Fibroblast of skin of left biceps (primary cell): ENCODE results near the gene MUL1.
A peak's percentile ranks its signal among the peaks of the same experiment; 100 is the strongest.
"Not testable (repeated sequence)": the region's sequence is repeated elsewhere in the genome, so short reads cannot be mapped to it uniquely, and the experiment has no call there.

Source experiments
- DNase-seq, 2 experiments: peaks; one replicate each; pipeline ENCODE4 v3.0.0-alpha.2; 2013; ENCODE audit warnings: low read depth in 2 of 2

The MUL1 gene

GRCh38 chr1:20507564-20508410, at the start of gene MUL1:
Gene MUL1 (minus strand): TSS chr1:20508151. CDS start chr1:20508024, 127 bp downstream.
- DNase-seq: peak; percentile 62 to 72

- DNase-seq: no peak
Measured at GRCh38 chr1:20555758-20556120, 47.8 kb upstream of the MUL1 start.

- no peak for DNase-seq
Measured at GRCh38 chr1:20555025-20555757, 47.2 kb upstream of the MUL1 start.

GRCh38 chr1:20552728-20553445, 44.9 kb upstream of the MUL1 start:
- DNase-seq: no peak

- DNase-seq: no peak
Measured at GRCh38 chr1:20551945-20552727, 44.2 kb upstream of the MUL1 start, which contains the start of gene FAM43B. Gene FAM43B (plus strand): TSS chr1:20552573. CDS start chr1:20552974, 401 bp downstream.

- DNase-seq: no peak
Measured at GRCh38 chr1:20551161-20551560, 43.2 kb upstream of the MUL1 start.

- DNase-seq: no peak
Measured at GRCh38 chr1:20546637-20547036, 38.7 kb upstream of the MUL1 start.

- DNase-seq: no peak
Measured at GRCh38 chr1:20540281-20540680, 32.3 kb upstream of the MUL1 start.

GRCh38 chr1:20538760-20539551, 31.0 kb upstream of the MUL1 start:
- no peak for DNase-seq

GRCh38 chr1:20538227-20538626, 30.3 kb upstream of the MUL1 start:
- no peak for DNase-seq

GRCh38 chr1:20534659-20535417, 26.9 kb upstream of the MUL1 start:
- DNase-seq: no peak

- DNase-seq: no peak
Measured at GRCh38 chr1:20533635-20534034, 25.7 kb upstream of the MUL1 start.

GRCh38 chr1:20530901-20531300, 22.9 kb upstream of the MUL1 start:
- DNase-seq: no peak

- no peak for DNase-seq
Measured at GRCh38 chr1:20530306-20530705, 22.4 kb upstream of the MUL1 start.

GRCh38 chr1:20528221-20528620, 20.3 kb upstream of the MUL1 start:
- no peak for DNase-seq

GRCh38 chr1:20526267-20526666, 18.3 kb upstream of the MUL1 start:
- no peak for DNase-seq

GRCh38 chr1:20521960-20522861, 14.3 kb upstream of the MUL1 start:
- DNase-seq: peak; percentile 37 to 43

GRCh38 chr1:20519609-20520262, 11.8 kb upstream of the MUL1 start:
- not testable (repeated sequence) for DNase-seq
